SU-DHL-6 (cell line): ENCODE data around the gene CDH13.

ENCODE experiments used
- CTCF ChIP-seq: fragments of 200-600 bp; sonication (generic); IDR thresholded peaks from one replicate; pipeline ENCODE4 v1.5.1; 2017; ENCODE audit warnings: antibody characterized with exemption, mild to moderate bottlenecking, low read length, moderate library complexity; ENCODE audit not compliant: insufficient read depth, poor library complexity, severe bottlenecking
- EZH2phosphoT487 ChIP-seq: fragments of 200-600 bp; sonication (generic), shearing (Covaris generic); conservative IDR thresholded peaks from 2 replicates; pipeline ENCODE4 v1.6.1; 2018; ENCODE audit warnings: mild to moderate bottlenecking, antibody characterized with exemption, low read length, moderate library complexity, mixed read lengths

GRCh38 chr16:83389751-83390150, 763.0 kb downstream of the CDH13 start:
- TF ChIP-seq CTCF (no peak), EZH2phosphoT487 (no peak)
